BLaER1 treated with 17β-estradiol and CSF1 and Interleukin-3, amounts not matched to agents 10 nM and 100 nM (cell line): ENCODE data around the gene TMEM184B.
A peak's percentile ranks its signal among the peaks of the same experiment; 100 is the strongest.
"Not testable (repeated sequence)": the region's sequence is repeated elsewhere in the genome, so short reads cannot be mapped to it uniquely, and the experiment has no call there.

Source experiments
- H3K27ac ChIP-seq, 11 experiments: shearing (Covaris generic); formaldehyde crosslinking; 2 replicates each; pipeline ENCODE4 v1.8.1; 2022
- H3K27me3 ChIP-seq, 11 experiments: shearing (Covaris generic); formaldehyde crosslinking; 2 replicates each; pipeline ENCODE4 v1.8.1; 2022
- H3K36me3 ChIP-seq, 11 experiments: shearing (Covaris generic); formaldehyde crosslinking; 2 replicates each; pipeline ENCODE4 v1.8.1; 2022
- H3K4me1 ChIP-seq, 10 experiments: shearing (Covaris generic); formaldehyde crosslinking; 2 replicates each; pipeline ENCODE4 v1.8.1; 2022
- H3K4me2 ChIP-seq, 11 experiments: shearing (Covaris generic); formaldehyde crosslinking; 2 replicates each; pipeline ENCODE4 v1.8.1; 2022
- H3K4me3 ChIP-seq, 10 experiments: shearing (Covaris generic); formaldehyde crosslinking; 2 replicates each; pipeline ENCODE4 v1.8.1; 2022
- H3K9ac ChIP-seq, 11 experiments: shearing (Covaris generic); formaldehyde crosslinking; 2 replicates each; pipeline ENCODE4 v1.8.1; 2022
- H3K9me3 ChIP-seq, 11 experiments: shearing (Covaris generic); formaldehyde crosslinking; replicated peaks in 1 of 11; 2 replicates each; pipeline ENCODE4 v1.8.1; 2022
- H4K20me1 ChIP-seq, 11 experiments: shearing (Covaris generic); formaldehyde crosslinking; 2 replicates each; pipeline ENCODE4 v1.8.1; 2022
- Cebpa-rat ChIP-seq, 11 experiments: shearing (Covaris generic); IDR thresholded peaks; 2 replicates each; pipeline ENCODE4 v1.8.1; 2022

TMEM184B gene

GRCh38 chr22:38235240-38235850 lies 37.5 kb downstream of the TMEM184B start:
- H3K36me3 ChIP-seq = peaks cover 41 to 98% (median 78%) of the 10 kb centered on the region in 11 experiments
- no peaks in the 10 kb centered on the region for H3K27me3 ChIP-seq
- peaks cover 20 to 37% (median 30%) of the 10 kb centered on the region in 10 experiments for H3K4me1 ChIP-seq
- no peaks in the 10 kb centered on the region for H3K9me3 ChIP-seq
- no peak overlapping the region for H3K27ac ChIP-seq
- no peak overlapping the region for H3K4me3 ChIP-seq
- H3K4me2 ChIP-seq = no peak overlapping the region
- H4K20me1 ChIP-seq = peaks cover 0 to 17% (median 0%) of the 10 kb centered on the region in 11 experiments; a peak in 2 of 22 replicates
- TF ChIP-seq Cebpa-rat (IDR thresholded peaks at IDR 0.05) = no peak
- no peak overlapping the region for H3K9ac ChIP-seq

DNA sequence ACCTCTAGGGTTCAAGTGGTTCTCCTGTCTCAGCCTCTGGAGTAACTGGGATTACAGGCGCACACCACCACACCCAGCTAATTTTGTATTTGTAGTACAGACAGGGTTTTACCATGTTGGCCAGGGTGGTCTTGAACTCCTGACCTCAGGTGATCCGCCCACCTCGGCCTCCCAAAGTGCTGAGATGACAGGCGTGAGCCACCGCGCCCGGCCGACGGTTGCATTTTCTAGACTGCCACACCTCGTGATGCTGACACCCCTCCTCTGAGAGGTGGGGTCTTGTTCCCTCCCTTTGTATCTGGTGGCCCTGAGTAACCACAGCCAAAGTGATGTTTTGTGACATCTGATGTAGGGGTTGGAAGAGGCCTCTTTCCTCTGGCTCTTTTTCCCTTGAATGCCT lies 39.0 kb downstream of the TMEM184B start:
- H3K36me3 ChIP-seq = peaks cover 41 to 84% (median 76%) of the 10 kb centered on the region in 11 experiments
- not testable (repeated sequence) for H3K9me3 ChIP-seq, H3K4me3 ChIP-seq, H3K27me3 ChIP-seq, H3K9ac ChIP-seq, H3K27ac ChIP-seq, H3K4me2 ChIP-seq
- H4K20me1 ChIP-seq = peaks cover 0 to 17% (median 0%) of the 10 kb centered on the region in 11 experiments; a peak in 1 of 22 replicates
- H3K4me1 ChIP-seq = peaks cover 32 to 47% (median 41%) of the 10 kb centered on the region in 10 experiments

DNA sequence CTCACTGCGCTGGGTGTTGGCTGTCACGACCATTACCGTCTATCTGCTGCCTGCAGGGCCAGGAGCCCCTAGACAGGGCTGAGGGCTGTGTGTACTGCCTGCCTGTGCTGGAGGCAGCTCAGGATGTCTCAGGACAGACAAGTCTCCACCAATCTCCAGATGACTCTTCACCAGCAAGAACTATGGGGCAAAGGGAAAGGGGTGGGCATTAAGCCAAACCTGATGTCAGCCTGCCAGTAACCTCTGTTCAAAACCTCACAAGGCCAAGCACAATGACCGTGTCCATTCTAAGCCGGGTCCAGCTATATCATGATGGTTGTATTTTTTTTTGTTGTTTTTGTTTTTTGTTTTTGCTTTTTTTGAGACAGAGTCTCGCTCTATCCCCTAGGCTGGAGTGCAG lies 39.4 kb downstream of the TMEM184B start:
- H3K27ac ChIP-seq = no peak overlapping the region
- peaks cover 41 to 79% (median 71%) of the 10 kb centered on the region in 11 experiments for H3K36me3 ChIP-seq
- no peak for TF ChIP-seq Cebpa-rat (IDR thresholded peaks at IDR 0.05)

DNA sequence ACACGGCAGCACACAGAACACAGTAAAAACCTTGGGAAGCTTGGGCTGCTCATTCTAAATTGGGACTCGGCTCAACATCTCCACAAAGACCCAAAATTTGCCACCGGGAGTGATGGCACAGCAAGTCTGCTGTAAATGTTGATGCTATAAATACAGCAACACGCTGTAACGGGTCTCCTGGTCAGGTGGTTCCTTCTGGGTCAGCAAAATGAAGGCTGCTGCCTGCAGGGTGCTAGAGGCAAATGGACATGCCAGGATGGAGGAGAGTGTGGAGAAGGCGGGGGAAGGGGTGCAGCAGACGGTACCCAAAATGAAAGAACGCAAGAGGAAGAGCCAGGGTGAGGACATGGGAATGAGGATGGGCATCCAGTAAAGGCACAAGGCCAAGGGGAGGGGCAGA lies 40.6 kb downstream of the TMEM184B start:
- Histone ChIP-seq H3K27me3 (no peaks in the 10 kb centered on the region), H3K9me3 (no peaks in the 10 kb centered on the region), H4K20me1 (peaks cover 0 to 16% (median 0%) of the 10 kb centered on the region in 11 experiments; a peak in 1 of 22 replicates), H3K4me3 (no peak overlapping the region), H3K9ac (no peak overlapping the region; a peak in 1 of 22 replicates), H3K4me2 (peak overlapping the region in 2 of 11 experiments; percentile 42 to 87; a peak in 4 of 22 replicates), H3K36me3 (peaks cover 41 to 80% (median 66%) of the 10 kb centered on the region in 11 experiments), H3K27ac (no peak overlapping the region), H3K4me1 (peaks cover 44 to 63% (median 53%) of the 10 kb centered on the region in 10 experiments)
- no peak for TF ChIP-seq Cebpa-rat (IDR thresholded peaks at IDR 0.05)

More for the DNA sequence above, 39.4 kb downstream of the TMEM184B start:
- Histone ChIP-seq H4K20me1 (peaks cover 0 to 17% (median 0%) of the 10 kb centered on the region in 11 experiments; a peak in 1 of 22 replicates), H3K27me3 (no peaks in the 10 kb centered on the region), H3K4me3 (no peak overlapping the region), H3K4me2 (peak overlapping the region in 5 of 11 experiments; percentile 10 to 35 (median 29); a peak in 7 of 22 replicates), H3K9me3 (no peaks in the 10 kb centered on the region), H3K4me1 (peaks cover 36 to 51% (median 46%) of the 10 kb centered on the region in 10 experiments), H3K9ac (peak overlapping the region in 1 of 11 experiments; percentile 2; a peak in 1 of 22 replicates)

- Histone ChIP-seq H3K9ac (peak overlapping the region; percentile 17 to 78 (median 59); a peak in 21 of 22 replicates), H3K9me3 (no peaks in the 10 kb centered on the region), H4K20me1 (peaks cover 0 to 3% (median 0%) of the 10 kb centered on the region in 11 experiments; a peak in 1 of 22 replicates), H3K36me3 (peaks cover 41 to 78% (median 62%) of the 10 kb centered on the region in 11 experiments), H3K27me3 (no peaks in the 10 kb centered on the region), H3K4me2 (peak overlapping the region; percentile 72 to 98 (median 87)), H3K4me1 (peaks cover 44 to 64% (median 53%) of the 10 kb centered on the region in 10 experiments), H3K27ac (peak overlapping the region; percentile 57 to 83 (median 74)), H3K4me3 (peak overlapping the region in 3 of 10 experiments; percentile 11 to 43 (median 18); a peak in 2 of 20 replicates)
- TF ChIP-seq Cebpa-rat (IDR thresholded peaks at IDR 0.05) = no peak
These were observed 41.9 kb downstream of the TMEM184B start for GRCh38 chr22:38230916-38231315.

DNA sequence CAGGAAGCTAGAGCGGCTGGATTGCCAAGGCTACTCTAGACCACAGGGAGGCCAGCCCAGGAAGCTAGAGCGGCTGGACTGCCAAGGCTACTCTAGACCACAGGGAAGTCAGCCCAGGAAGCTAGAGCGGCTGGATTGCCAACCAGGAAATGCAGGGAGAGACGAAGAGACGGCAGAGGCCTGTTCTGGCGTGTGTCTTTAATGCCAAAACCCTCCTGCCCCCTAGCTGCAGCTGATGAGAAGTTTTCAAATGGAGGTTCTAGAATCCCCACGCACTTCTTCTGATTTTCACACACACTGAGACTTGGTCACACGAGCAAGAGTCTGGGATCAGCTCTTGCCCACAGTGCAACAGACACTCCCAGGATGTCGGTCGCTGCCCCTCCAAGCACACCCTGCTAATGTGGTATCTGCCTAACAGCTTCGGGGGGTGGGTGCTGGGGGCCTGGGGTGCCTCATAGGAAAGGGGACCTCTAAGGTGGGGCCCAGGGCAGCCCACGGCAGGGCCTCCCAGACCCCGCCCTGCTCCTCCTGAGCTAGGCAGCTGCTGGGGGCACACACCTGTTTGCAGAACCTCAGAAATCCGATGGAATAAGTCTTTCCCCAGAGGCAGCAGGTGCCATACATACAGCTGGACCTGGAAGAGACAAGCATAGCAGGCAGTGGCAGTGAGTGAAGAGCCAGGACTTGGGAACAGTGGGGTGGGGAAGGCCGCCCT lies 42.5 kb downstream of the TMEM184B start:
- Histone ChIP-seq H3K4me3 (peak overlapping the region in 3 of 10 experiments; percentile 11 to 43 (median 18); a peak in 3 of 20 replicates), H3K9me3 (no peaks in the 10 kb centered on the region), H3K27me3 (no peaks in the 10 kb centered on the region), H3K36me3 (peaks cover 37 to 78% (median 61%) of the 10 kb centered on the region in 11 experiments), H3K4me1 (peaks cover 46 to 69% (median 54%) of the 10 kb centered on the region in 10 experiments), H3K9ac (peak overlapping the region; percentile 17 to 78 (median 59); a peak in 21 of 22 replicates), H3K27ac (peak overlapping the region; percentile 57 to 83 (median 74)), H4K20me1 (no peaks in the 10 kb centered on the region; a peak in 1 of 22 replicates), H3K4me2 (peak overlapping the region; percentile 72 to 98 (median 87))
- TF ChIP-seq Cebpa-rat (IDR thresholded peaks at IDR 0.05) = no peak

- H3K4me3 ChIP-seq = peak overlapping the region in 3 of 10 experiments; percentile 8 to 43 (median 15); a peak in 3 of 20 replicates
- peak overlapping the region; percentile 67 to 95 (median 85) for H3K27ac ChIP-seq
These were observed 43.7 kb downstream of the TMEM184B start for GRCh38 chr22:38228873-38229740.

DNA sequence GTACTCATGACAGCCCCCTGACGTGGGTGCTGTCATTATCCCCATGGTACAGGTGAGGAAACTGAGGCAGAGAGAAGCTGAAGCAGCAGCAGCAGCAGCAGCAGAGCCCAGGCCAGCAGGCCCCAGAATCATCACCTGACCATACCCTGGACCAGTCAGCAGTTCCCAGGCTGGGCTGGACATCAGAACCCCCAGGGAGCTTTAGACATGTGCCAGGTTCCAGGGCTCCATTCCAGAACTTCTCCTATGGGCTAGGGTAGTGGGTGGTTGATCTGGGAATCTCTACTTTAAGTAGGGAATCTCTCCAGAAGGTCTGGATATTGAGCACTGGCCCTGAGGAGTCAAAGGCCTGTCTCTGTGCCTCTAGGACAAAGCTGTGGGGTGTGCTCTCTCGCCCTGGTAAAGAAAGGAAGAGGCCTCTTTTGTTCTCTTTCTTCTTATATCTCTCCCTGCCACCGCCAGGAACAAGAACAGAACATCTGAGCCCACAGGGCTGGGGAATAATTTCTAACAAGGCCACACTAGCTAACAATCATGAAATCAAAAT lies 44.4 kb downstream of the TMEM184B start:
- Histone ChIP-seq H3K4me3 (peak overlapping the region in 1 of 10 experiments; percentile 15; a peak in 1 of 20 replicates), H3K9me3 (no peaks in the 10 kb centered on the region), H3K4me2 (peak overlapping the region; percentile 72 to 93 (median 80)), H3K36me3 (peaks cover 20 to 71% (median 62%) of the 10 kb centered on the region in 11 experiments), H3K27me3 (no peaks in the 10 kb centered on the region), H4K20me1 (peaks cover 0 to 5% (median 0%) of the 10 kb centered on the region in 11 experiments; a peak in 3 of 22 replicates), H3K4me1 (peaks cover 60 to 81% (median 69%) of the 10 kb centered on the region in 10 experiments), H3K27ac (peak overlapping the region; percentile 67 to 95 (median 85); a peak in 21 of 22 replicates), H3K9ac (peak overlapping the region in 10 of 11 experiments; percentile 41 to 77 (median 64); a peak in 20 of 22 replicates)
- TF ChIP-seq Cebpa-rat (IDR thresholded peaks at IDR 0.05) = no peak

More at GRCh38 chr22:38228873-38229740, 43.7 kb downstream of the TMEM184B start:
- Histone ChIP-seq H3K4me2 (peak overlapping the region; percentile 72 to 93 (median 80)), H3K9me3 (no peaks in the 10 kb centered on the region), H3K9ac (peak overlapping the region; percentile 41 to 77 (median 63); a peak in 20 of 22 replicates), H4K20me1 (no peaks in the 10 kb centered on the region; a peak in 1 of 22 replicates), H3K27me3 (no peaks in the 10 kb centered on the region), H3K4me1 (peaks cover 53 to 76% (median 64%) of the 10 kb centered on the region in 10 experiments), H3K36me3 (peaks cover 25 to 77% (median 60%) of the 10 kb centered on the region in 11 experiments)
- no peak for TF ChIP-seq Cebpa-rat (IDR thresholded peaks at IDR 0.05)
